HFF-Myc (cell line): Measurements from ENCODE around the gene GPR34.
"Not testable (repeated sequence)": the region's sequence is repeated elsewhere in the genome, so short reads cannot be mapped to it uniquely, and the experiment has no call there.

ENCODE experiments used
- DNase-seq: peaks from one replicate; pipeline ENCODE4 v3.0.0-alpha.2; 2011; ENCODE audit warnings: low read depth; ENCODE audit errors: extremely low read depth
- H3K4me3 ChIP-seq: replicated peaks from 2 replicates; pipeline ENCODE4 v1.5.1; 2011; ENCODE audit warnings: low read depth, mild to moderate bottlenecking, control low read depth, low read length
- TF ChIP-seq, protein P1 (sequence below): IDR thresholded peaks from 2 replicates; pipeline ENCODE4 v1.5.1; 2012; ENCODE audit warnings: mild to moderate bottlenecking, low read depth, low read length, control low read depth; ENCODE audit errors: missing control alignments

GPR34 gene

DNA sequence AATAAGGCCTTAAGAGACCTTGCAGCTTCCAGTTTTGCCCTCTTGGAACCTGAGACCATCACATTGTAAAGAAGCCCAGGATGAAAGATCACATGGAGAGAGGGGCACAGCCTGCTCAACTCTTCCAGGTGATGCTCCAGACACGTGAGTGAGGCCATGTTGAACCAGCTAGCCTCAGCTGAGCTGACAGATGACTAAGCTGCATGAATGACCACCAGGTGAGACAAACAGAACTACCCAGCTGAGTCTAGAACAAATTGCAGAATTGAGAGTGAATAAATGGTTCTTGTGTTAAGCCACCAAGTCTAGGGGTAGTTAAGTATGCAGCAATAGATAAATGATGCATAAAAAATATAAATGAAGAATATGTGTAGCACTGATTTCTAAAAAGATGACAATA, 18.4 kb downstream of the GPR34 start:
- TF ChIP-seq, protein P1, sequence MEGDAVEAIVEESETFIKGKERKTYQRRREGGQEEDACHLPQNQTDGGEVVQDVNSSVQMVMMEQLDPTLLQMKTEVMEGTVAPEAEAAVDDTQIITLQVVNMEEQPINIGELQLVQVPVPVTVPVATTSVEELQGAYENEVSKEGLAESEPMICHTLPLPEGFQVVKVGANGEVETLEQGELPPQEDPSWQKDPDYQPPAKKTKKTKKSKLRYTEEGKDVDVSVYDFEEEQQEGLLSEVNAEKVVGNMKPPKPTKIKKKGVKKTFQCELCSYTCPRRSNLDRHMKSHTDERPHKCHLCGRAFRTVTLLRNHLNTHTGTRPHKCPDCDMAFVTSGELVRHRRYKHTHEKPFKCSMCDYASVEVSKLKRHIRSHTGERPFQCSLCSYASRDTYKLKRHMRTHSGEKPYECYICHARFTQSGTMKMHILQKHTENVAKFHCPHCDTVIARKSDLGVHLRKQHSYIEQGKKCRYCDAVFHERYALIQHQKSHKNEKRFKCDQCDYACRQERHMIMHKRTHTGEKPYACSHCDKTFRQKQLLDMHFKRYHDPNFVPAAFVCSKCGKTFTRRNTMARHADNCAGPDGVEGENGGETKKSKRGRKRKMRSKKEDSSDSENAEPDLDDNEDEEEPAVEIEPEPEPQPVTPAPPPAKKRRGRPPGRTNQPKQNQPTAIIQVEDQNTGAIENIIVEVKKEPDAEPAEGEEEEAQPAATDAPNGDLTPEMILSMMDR, result no peak
- H3K4me3 ChIP-seq, result no peak overlapping the region
- DNase-seq, result no peak

DNA sequence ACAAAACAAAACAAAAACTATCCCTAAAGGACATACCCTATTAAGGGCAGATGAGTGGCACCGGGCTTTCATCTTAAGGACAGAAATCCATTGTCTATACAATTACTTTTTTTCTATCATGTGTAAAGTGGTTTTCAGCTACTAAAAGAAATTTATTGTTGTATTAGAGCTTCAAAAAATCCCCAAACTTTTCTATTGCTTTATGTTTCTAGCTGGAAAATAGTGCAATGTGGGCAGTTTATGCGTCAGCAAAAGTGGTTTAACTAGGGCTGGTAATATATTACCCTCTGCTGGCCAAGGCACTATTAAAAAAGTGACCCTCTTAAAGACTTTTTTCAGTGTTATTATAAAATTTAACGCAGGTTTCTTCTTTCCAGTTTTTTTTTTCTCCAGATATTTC, 19.7 kb downstream of the GPR34 start:
- no peak for DNase-seq
- TF ChIP-seq, protein P1, result no peak
- no peak overlapping the region for H3K4me3 ChIP-seq

DNA sequence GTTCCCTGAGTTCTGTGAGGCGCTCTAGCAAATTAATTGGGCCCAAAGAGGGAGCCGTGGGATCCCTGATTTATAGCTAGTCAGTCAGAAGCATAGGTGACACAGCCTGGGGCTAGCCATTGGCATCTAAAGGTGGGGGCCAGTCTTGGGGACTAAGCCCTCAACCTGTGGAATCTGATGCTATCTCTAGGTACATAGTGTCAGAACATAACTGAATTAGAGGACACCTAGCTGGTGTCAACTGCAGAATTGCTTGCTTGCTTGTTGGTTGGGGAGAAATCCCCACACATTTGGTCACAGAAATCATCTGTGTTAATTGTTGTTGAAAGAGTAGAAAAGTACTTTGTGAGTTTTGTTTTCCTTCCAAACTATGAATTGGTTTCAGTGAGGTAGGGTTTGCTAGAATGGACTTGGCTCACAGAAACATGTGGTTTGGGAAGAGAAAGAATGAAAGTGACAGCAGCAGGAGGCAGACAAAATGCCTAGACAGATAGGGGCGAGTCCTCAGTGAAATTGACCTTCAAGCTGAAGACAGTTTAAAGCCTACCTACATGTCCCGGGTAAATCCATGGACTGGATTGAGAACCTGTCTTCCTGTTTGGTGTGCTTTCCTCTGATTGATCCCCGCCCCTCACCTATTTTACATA, 22.4 kb downstream of the GPR34 start:
- TF ChIP-seq, protein P1, result no peak
- DNase-seq, result no peak
- no peak overlapping the region for H3K4me3 ChIP-seq

- no peak for DNase-seq
- TF ChIP-seq, protein P1, result no peak
Observed at GRCh38 chrX:41716222-41716621, 27.4 kb downstream of the GPR34 start.

DNA sequence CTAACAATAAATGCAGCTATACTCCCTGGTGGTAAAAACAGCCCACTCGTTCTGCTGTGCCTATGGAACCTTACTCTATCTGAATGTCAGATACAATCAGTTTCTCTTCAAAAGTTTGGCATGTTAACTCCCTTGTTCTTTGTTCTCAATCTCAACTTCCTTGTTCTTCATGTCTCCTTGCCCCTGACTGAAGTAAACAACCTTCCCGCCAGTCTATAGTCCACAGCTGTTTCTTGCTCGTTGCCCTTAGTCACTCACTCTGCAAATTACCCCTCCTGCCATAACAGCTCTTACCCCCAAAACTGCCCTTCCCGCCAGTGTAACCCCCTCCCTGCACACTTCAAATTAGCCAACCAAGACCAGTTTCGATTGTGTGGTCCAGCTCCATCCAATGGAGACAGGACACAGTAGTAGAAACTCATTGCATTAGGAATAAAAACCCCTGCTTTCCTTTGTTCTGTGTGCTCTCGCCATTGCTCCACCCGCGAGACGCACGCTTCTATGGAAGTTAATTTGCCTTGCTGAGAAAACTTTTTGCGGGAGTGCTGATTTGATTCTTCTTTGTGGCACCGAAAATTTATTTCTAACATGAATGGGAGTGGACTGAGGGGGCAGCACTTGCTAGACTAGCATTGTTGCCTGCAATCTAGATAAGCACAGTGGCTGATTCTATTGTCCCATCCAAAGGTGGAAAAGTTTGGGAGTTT, 28.1 kb downstream of the GPR34 start:
- no peak overlapping the region for H3K4me3 ChIP-seq
- TF ChIP-seq, protein P1, result no peak
- no peak for DNase-seq

More at GRCh38 chrX:41716222-41716621, 27.4 kb downstream of the GPR34 start:
- no peak overlapping the region for H3K4me3 ChIP-seq

- TF ChIP-seq, protein P1, result no peak
- DNase-seq, result no peak
Observed at GRCh38 chrX:41718481-41719235, 29.9 kb downstream of the GPR34 start.

GRCh38 chrX:41719610-41720009, 30.8 kb downstream of the GPR34 start:
- H3K4me3 ChIP-seq, DNase-seq: not testable (repeated sequence)

More at GRCh38 chrX:41718481-41719235, 29.9 kb downstream of the GPR34 start:
- H3K4me3 ChIP-seq, result no peak overlapping the region
